ENCODE results near the gene ALK. TPM values are rescaled to one million over a fixed set of nuclear protein-coding genes. Genes with fewer than 3 reads are reported as not detected.

Gene ALK
- total and polyA plus RNA-seq, 4 donors = 4.2 to 16.7 (median 14.2) TPM

DNA sequence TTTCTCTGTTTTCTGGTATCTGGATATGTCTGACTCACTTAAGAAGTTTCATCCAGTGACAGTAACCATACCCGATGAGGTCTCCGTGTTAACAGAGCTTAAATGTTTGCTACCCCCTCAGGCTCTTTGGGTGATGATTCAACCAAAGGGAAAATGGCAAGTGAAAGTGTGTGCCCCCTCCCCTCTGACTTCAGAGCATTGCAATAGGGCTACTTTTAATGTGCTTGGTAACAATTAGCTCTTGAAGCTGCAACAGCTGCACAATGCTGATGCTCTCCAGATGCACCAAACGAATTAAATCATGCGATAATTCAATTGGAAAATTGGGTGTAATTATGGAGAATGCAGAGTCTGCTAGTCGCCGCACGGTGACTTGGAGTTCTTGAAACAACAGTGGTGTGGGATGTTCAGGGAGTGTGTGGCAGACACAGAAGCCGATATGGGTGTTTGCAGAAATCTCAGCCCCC lies 270.7 kb downstream of the ALK start:
- no peaks in the 10 kb centered on the region for H3K4me1 ChIP-seq (ENCODE audit: control insufficient read depth, insufficient read depth, low read length)
- 86% methylated on average over 2 of the region's 8 CpGs for WGBS (ENCODE audit: insufficient coverage)
- no peak overlapping the region for H3K27ac ChIP-seq (ENCODE audit: low read depth, low read length)
- H3K9me3 ChIP-seq (ENCODE audit: control insufficient read depth, insufficient read depth, low read length) = peaks cover 6% of the 10 kb centered on the region
- H3K4me3 ChIP-seq (ENCODE audit: low read depth, low read length) = no peak overlapping the region
- DNase-seq (ENCODE audit: low read depth in 4 of 6, low spot score in 6 of 6) = peak in 2 of 6 donors; percentile 23 to 79
- H3K36me3 ChIP-seq (ENCODE audit: control insufficient read depth, insufficient read depth, low read length) = no peaks in the 10 kb centered on the region
- no peaks in the 10 kb centered on the region for H3K27me3 ChIP-seq (ENCODE audit: control insufficient read depth, insufficient read depth, low read length)

- no peak for DNase-seq (ENCODE audit: low read depth in 4 of 6, low spot score in 6 of 6)
- Histone ChIP-seq H3K9me3 (ENCODE audit: control insufficient read depth, insufficient read depth, low read length) (peaks cover 6% of the 10 kb centered on the region), H3K27me3 (ENCODE audit: control insufficient read depth, insufficient read depth, low read length) (no peaks in the 10 kb centered on the region), H3K27ac (ENCODE audit: low read depth, low read length) (no peak overlapping the region), H3K4me1 (ENCODE audit: control insufficient read depth, insufficient read depth, low read length) (no peaks in the 10 kb centered on the region), H3K4me3 (ENCODE audit: low read depth, low read length) (no peak overlapping the region), H3K36me3 (ENCODE audit: control insufficient read depth, insufficient read depth, low read length) (no peaks in the 10 kb centered on the region)
- WGBS (ENCODE audit: insufficient coverage) = no CpG with 5 or more reads among the region's 1 CpG
Observed at GRCh38 chr2:29644949-29645348, 276.4 kb downstream of the ALK start.

DNA sequence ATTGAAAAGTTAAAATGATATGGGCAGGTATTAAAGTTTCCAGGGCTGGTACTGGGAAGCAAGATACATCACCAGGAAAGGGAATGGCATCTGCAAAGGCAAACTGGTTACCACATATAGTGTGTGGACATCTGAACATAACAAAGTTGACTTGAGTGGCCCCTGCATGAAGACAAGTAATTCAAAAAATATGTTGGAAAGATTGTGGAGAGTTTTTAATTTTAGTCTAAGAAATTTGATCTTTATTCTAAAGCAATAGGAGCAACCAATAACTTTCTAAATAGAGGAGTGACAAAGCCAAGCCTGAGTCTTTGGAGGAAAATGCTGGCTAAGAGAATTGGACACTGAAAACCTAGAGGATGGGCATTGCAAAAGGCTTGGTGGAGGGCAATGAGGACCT lies 278.2 kb downstream of the ALK start:
- Histone ChIP-seq H3K27ac (ENCODE audit: low read depth, low read length) (no peak overlapping the region), H3K4me1 (ENCODE audit: control insufficient read depth, insufficient read depth, low read length) (no peaks in the 10 kb centered on the region), H3K9me3 (ENCODE audit: control insufficient read depth, insufficient read depth, low read length) (no peaks in the 10 kb centered on the region), H3K27me3 (ENCODE audit: control insufficient read depth, insufficient read depth, low read length) (no peaks in the 10 kb centered on the region), H3K36me3 (ENCODE audit: control insufficient read depth, insufficient read depth, low read length) (no peaks in the 10 kb centered on the region), H3K4me3 (ENCODE audit: low read depth, low read length) (no peak overlapping the region)
- DNase-seq (ENCODE audit: low read depth in 4 of 6, low spot score in 6 of 6) = no peak

DNA sequence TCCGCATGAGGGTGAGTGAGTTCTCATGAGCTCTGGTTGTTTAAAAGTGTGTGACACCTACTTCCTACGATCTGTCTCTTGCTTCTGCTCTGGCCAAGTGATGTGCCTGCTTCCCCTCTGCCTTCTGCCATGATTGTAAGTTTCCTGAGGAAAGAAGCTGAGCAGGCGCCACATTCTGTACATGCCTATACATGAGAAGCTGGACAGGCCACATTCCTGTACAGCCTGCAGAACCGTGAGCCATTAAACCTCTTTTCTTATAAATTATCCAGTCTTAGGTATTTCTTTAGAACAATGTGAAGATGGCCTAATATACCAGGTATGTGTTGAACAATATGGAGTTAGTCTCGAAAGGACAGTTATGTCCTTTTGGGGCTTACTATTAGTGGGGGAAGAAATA lies 281.0 kb downstream of the ALK start:
- Histone ChIP-seq H3K4me1 (ENCODE audit: control insufficient read depth, insufficient read depth, low read length) (no peaks in the 10 kb centered on the region), H3K9me3 (ENCODE audit: control insufficient read depth, insufficient read depth, low read length) (no peaks in the 10 kb centered on the region), H3K36me3 (ENCODE audit: control insufficient read depth, insufficient read depth, low read length) (no peaks in the 10 kb centered on the region), H3K4me3 (ENCODE audit: low read depth, low read length) (no peak overlapping the region), H3K27ac (ENCODE audit: low read depth, low read length) (no peak overlapping the region), H3K27me3 (ENCODE audit: control insufficient read depth, insufficient read depth, low read length) (no peaks in the 10 kb centered on the region)
- WGBS (ENCODE audit: insufficient coverage) = 88% methylated on average over 3 of the region's 5 CpGs
- DNase-seq (ENCODE audit: low read depth in 4 of 6, low spot score in 6 of 6) = no peak

DNA sequence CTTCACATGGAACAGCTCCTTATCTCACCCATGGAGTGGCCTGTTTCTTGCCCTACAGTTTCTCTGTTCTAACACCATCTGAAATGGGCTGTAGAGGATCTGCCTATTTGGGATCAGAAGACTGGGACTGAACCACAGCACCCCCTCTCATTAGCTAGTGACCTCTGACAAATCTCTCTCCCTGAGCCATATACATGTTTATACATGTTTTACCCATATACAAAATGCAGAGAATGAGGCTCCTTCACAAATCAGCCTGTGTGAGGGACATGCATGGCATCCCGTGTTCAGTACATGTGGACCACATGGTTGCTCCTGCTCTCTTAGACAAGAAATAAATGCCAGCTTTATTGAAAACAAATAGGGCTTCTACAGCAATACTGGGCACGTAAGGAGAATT lies 282.7 kb downstream of the ALK start:
- H3K4me1 ChIP-seq (ENCODE audit: control insufficient read depth, insufficient read depth, low read length) = no peaks in the 10 kb centered on the region
- no peak for DNase-seq (ENCODE audit: low read depth in 4 of 6, low spot score in 6 of 6)
- H3K27me3 ChIP-seq (ENCODE audit: control insufficient read depth, insufficient read depth, low read length) = no peaks in the 10 kb centered on the region
- H3K4me3 ChIP-seq (ENCODE audit: low read depth, low read length) = no peak overlapping the region
- H3K9me3 ChIP-seq (ENCODE audit: control insufficient read depth, insufficient read depth, low read length) = no peaks in the 10 kb centered on the region
- no peaks in the 10 kb centered on the region for H3K36me3 ChIP-seq (ENCODE audit: control insufficient read depth, insufficient read depth, low read length)
- no peak overlapping the region for H3K27ac ChIP-seq (ENCODE audit: low read depth, low read length)
- 100% methylated on average over 1 of the region's 2 CpGs for WGBS (ENCODE audit: insufficient coverage)

DNA sequence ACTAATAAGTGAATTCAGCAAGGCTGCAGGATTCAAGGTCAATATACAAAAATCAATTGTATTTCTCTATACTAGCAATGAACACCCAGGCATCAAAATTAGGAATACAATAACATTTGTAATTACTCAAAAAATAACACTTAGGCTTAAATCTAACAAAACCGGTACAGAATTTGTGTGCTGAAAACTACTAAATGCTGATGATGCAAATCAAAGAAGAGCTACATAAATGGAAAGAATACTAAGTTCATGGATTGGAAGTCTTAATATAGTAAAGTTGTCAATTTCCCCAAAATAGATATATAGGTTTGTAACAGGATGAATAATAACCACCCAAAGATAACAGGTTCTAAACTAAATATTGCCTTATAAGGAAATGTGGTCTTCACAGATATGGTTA lies 286.5 kb downstream of the ALK start:
- no peak for DNase-seq (ENCODE audit: low read depth in 4 of 6, low spot score in 6 of 6)
- Histone ChIP-seq H3K4me3 (ENCODE audit: low read depth, low read length) (no peak overlapping the region), H3K27me3 (ENCODE audit: control insufficient read depth, insufficient read depth, low read length) (no peaks in the 10 kb centered on the region), H3K9me3 (ENCODE audit: control insufficient read depth, insufficient read depth, low read length) (no peaks in the 10 kb centered on the region), H3K27ac (ENCODE audit: low read depth, low read length) (no peak overlapping the region), H3K4me1 (ENCODE audit: control insufficient read depth, insufficient read depth, low read length) (no peaks in the 10 kb centered on the region), H3K36me3 (ENCODE audit: control insufficient read depth, insufficient read depth, low read length) (no peaks in the 10 kb centered on the region)
- no CpG with 5 or more reads among the region's 1 CpG for WGBS (ENCODE audit: insufficient coverage)

DNA sequence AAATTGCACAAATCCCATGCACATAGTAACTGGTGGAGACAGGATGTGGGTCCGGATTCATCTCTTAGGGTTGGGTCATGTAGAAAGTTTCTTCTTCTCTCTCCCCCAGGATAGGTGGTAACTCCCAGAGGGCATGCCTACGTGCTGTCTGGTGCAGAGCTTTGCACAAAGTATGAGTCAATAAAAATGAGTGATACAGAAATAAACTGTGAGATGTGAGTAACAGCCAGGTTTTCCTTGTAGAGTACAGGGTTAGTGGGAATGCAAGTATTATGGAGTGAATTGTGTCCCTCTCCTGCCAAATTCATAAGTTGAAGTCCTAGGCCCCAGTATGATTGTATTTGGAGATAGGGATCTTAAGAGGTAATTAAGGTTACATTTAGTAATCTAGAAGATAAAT lies 289.4 kb downstream of the ALK start:
- no peak overlapping the region for H3K27ac ChIP-seq (ENCODE audit: low read depth, low read length)
- no peaks in the 10 kb centered on the region for H3K36me3 ChIP-seq (ENCODE audit: control insufficient read depth, insufficient read depth, low read length)
- no peaks in the 10 kb centered on the region for H3K27me3 ChIP-seq (ENCODE audit: control insufficient read depth, insufficient read depth, low read length)
- H3K9me3 ChIP-seq (ENCODE audit: control insufficient read depth, insufficient read depth, low read length) = no peaks in the 10 kb centered on the region
- peaks cover 1% of the 10 kb centered on the region for H3K4me1 ChIP-seq (ENCODE audit: control insufficient read depth, insufficient read depth, low read length)
- H3K4me3 ChIP-seq (ENCODE audit: low read depth, low read length) = no peak overlapping the region
- WGBS (ENCODE audit: insufficient coverage) = no CpG with 5 or more reads among the region's 2 CpGs
- no peak for DNase-seq (ENCODE audit: low read depth in 4 of 6, low spot score in 6 of 6)

DNA sequence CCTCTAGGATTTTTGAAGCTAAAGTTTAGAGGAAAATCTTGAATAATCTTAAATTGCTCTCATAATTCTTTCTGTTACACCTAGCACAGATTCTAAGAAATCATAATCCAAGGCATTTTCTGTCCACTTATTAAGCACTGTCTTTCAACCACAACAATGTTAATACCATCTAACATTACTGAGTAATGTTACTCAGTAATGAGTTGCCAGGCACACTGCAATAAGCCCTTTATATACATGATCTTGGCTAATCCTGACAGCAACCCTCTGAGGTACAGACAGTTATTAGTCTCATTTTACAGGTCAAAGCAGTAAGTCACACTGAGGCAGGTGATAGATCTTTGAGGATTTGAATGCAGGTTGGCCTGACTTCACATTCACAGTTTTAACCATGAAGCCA lies 291.9 kb downstream of the ALK start:
- H3K9me3 ChIP-seq (ENCODE audit: control insufficient read depth, insufficient read depth, low read length) = no peaks in the 10 kb centered on the region
- no peak overlapping the region for H3K27ac ChIP-seq (ENCODE audit: low read depth, low read length)
- no peaks in the 10 kb centered on the region for H3K36me3 ChIP-seq (ENCODE audit: control insufficient read depth, insufficient read depth, low read length)
- H3K4me3 ChIP-seq (ENCODE audit: low read depth, low read length) = no peak overlapping the region
- DNase-seq (ENCODE audit: low read depth in 4 of 6, low spot score in 6 of 6) = no peak
- H3K4me1 ChIP-seq (ENCODE audit: control insufficient read depth, insufficient read depth, low read length) = peaks cover 5% of the 10 kb centered on the region
- H3K27me3 ChIP-seq (ENCODE audit: control insufficient read depth, insufficient read depth, low read length) = no peaks in the 10 kb centered on the region

- WGBS (ENCODE audit: insufficient coverage) = no CpG with 5 or more reads among the region's 4 CpGs
- H3K9me3 ChIP-seq (ENCODE audit: control insufficient read depth, insufficient read depth, low read length) = no peaks in the 10 kb centered on the region
- no peaks in the 10 kb centered on the region for H3K36me3 ChIP-seq (ENCODE audit: control insufficient read depth, insufficient read depth, low read length)
- no peak overlapping the region for H3K4me3 ChIP-seq (ENCODE audit: low read depth, low read length)
- peaks cover 5% of the 10 kb centered on the region for H3K4me1 ChIP-seq (ENCODE audit: control insufficient read depth, insufficient read depth, low read length)
- no peak overlapping the region for H3K27ac ChIP-seq (ENCODE audit: low read depth, low read length)
- H3K27me3 ChIP-seq (ENCODE audit: control insufficient read depth, insufficient read depth, low read length) = no peaks in the 10 kb centered on the region
- DNase-seq (ENCODE audit: low read depth in 4 of 6, low spot score in 6 of 6) = peak in 1 of 6 donors; percentile 72
Observed at GRCh38 chr2:29628862-29629261, 292.5 kb downstream of the ALK start.

- peaks cover 5% of the 10 kb centered on the region for H3K4me1 ChIP-seq (ENCODE audit: control insufficient read depth, insufficient read depth, low read length)
- peak in 1 of 6 donors; percentile 89 for DNase-seq (ENCODE audit: low read depth in 4 of 6, low spot score in 6 of 6)
- no peak overlapping the region for H3K27ac ChIP-seq (ENCODE audit: low read depth, low read length)
- no peaks in the 10 kb centered on the region for H3K36me3 ChIP-seq (ENCODE audit: control insufficient read depth, insufficient read depth, low read length)
- no CpG with 5 or more reads among the region's 2 CpGs for WGBS (ENCODE audit: insufficient coverage)
- no peak overlapping the region for H3K4me3 ChIP-seq (ENCODE audit: low read depth, low read length)
- H3K27me3 ChIP-seq (ENCODE audit: control insufficient read depth, insufficient read depth, low read length) = no peaks in the 10 kb centered on the region
- no peaks in the 10 kb centered on the region for H3K9me3 ChIP-seq (ENCODE audit: control insufficient read depth, insufficient read depth, low read length)
Observed at GRCh38 chr2:29628108-29628745, 293.2 kb downstream of the ALK start.

All from spinal cord (tissue), 10 donors.